PC-3 (cell line): ENCODE measurements around the gene AFG1L. TPM values are rescaled to one million over a fixed set of nuclear protein-coding genes. Genes with fewer than 3 reads are reported as not detected.

Experiments used
- ATAC-seq: fragments of 200-7000 bp; cut with Tn5 transposase; 2 replicates; pipeline ENCODE4 v1.9.1; 2020; ENCODE audit warnings: mild to moderate bottlenecking, moderate library complexity
- BruUV-seq: library from RNA; stranded (reverse); fragments of 400-500 nt; replicated peaks from 2 replicates; lab custom pipeline; 2021; lab: Mats Ljungman, UMichigan
- CTCF ChIA-PET: fragments of 300-600 bp; sonication (Branson Sonifier 250); formaldehyde crosslinking; loops from one replicate; lab custom pipeline; 2022; ENCODE audit warnings: antibody characterized with exemption; lab: Charles Lee
- POLR2A ChIA-PET: fragments of 300-600 bp; sonication (Branson Sonifier 250); formaldehyde crosslinking; loops from one replicate; lab custom pipeline; 2022; ENCODE audit warnings: antibody characterized with exemption; ENCODE audit not compliant: unreplicated experiment; lab: Charles Lee
- DNase-seq: peaks from one replicate; pipeline ENCODE4 v3.0.0-alpha.2; 2015
- H2AFZ ChIP-seq: fragments of 300-600 bp; sonication (generic); 2 replicates; pipeline ENCODE4 v1.6.0; 2016; ENCODE audit warnings: antibody characterized with exemption, low read length
- H3F3A ChIP-seq: fragments of 300-600 bp; sonication (generic); one replicate; pipeline ENCODE4 v1.6.0; 2017; ENCODE audit warnings: antibody characterized with exemption, low read length, control low read depth, mild to moderate bottlenecking; ENCODE audit not compliant: unreplicated experiment
- H3K27ac ChIP-seq: fragments of 300-600 bp; sonication (generic); 2 replicates; pipeline ENCODE4 v1.5.1; 2016; ENCODE audit warnings: mild to moderate bottlenecking, low read length
- H3K27me3 ChIP-seq: fragments of 300-600 bp; sonication (generic); 2 replicates; pipeline ENCODE4 v1.6.1; 2016; ENCODE audit warnings: low read length, mixed read lengths
- H3K36me3 ChIP-seq: fragments of 300-600 bp; sonication (generic); 2 replicates; pipeline ENCODE4 v1.6.1; 2016; ENCODE audit warnings: low read depth, mixed run types, low read length, mixed read lengths
- H3K4me1 ChIP-seq: fragments of 300-600 bp; sonication (generic); 2 replicates; pipeline ENCODE4 v1.5.1; 2016; ENCODE audit warnings: low read length; ENCODE audit not compliant: insufficient read depth
- H3K4me2 ChIP-seq: fragments of 300-600 bp; sonication (generic); 2 replicates; pipeline ENCODE4 v1.6.0; 2016; ENCODE audit warnings: low read length
- H3K4me3 ChIP-seq: fragments of 300-600 bp; sonication (generic); 2 replicates; pipeline ENCODE4 v1.5.1; 2016; ENCODE audit warnings: mild to moderate bottlenecking, low read length, mixed read lengths
- H3K79me2 ChIP-seq: fragments of 300-600 bp; sonication (generic); 2 replicates; pipeline ENCODE4 v1.6.1; 2017; ENCODE audit warnings: low read length, mixed read lengths
- H3K9ac ChIP-seq: fragments of 300-600 bp; sonication (generic); 2 replicates; pipeline ENCODE4 v1.6.0; 2016; ENCODE audit warnings: mild to moderate bottlenecking, low read length
- H3K9me2 ChIP-seq: fragments of 300-600 bp; sonication (generic); replicated peaks from 2 replicates; pipeline ENCODE4 v1.6.1; 2016; ENCODE audit warnings: mixed run types, low read length, mixed read lengths
- H3K9me3 ChIP-seq: fragments of 300-600 bp; sonication (generic); 2 replicates; pipeline ENCODE4 v1.6.1; 2016; ENCODE audit warnings: low read length, mixed read lengths
- H4K20me1 ChIP-seq: fragments of 300-600 bp; sonication (generic); 2 replicates; pipeline ENCODE4 v1.6.1; 2016; ENCODE audit warnings: low read length, mixed read lengths
- EZH2 ChIP-seq: fragments of 300-600 bp; sonication (generic); IDR thresholded peaks from one replicate; pipeline ENCODE4 v1.6.1; 2017; ENCODE audit warnings: antibody characterized with exemption, mild to moderate bottlenecking, low read length; ENCODE audit not compliant: unreplicated experiment
- EZH2phosphoT487 ChIP-seq: fragments of 300-600 bp; sonication (generic); IDR thresholded peaks from 2 replicates; pipeline ENCODE4 v1.6.1; 2018; ENCODE audit warnings: mild to moderate bottlenecking, antibody characterized with exemption, low read length, borderline replicate concordance
- intact Hi-C: fragments of 100-400 bp; cut with micrococcal nuclease; formaldehyde crosslinking; loops from 2 replicates; pipeline ENCODE4 v1.9.0; 2023
- total RNA-seq: library from RNA; depleted of rRNA; stranded (reverse); fragments of >200 nt; gene quantifications from 2 replicates; pipeline ENCODE4 v1.2.3, GENCODE V29; 2014
- TF ChIP-seq, protein P1 (sequence below): fragments of 300-600 bp; sonication (generic); conservative IDR thresholded peaks from 2 replicates; pipeline ENCODE4 v1.5.1; 2017; ENCODE audit warnings: antibody characterized with exemption, low read depth, mild to moderate bottlenecking, low read length

AFG1L gene
- total RNA-seq, 1 experiment from 2014 or later: 3.6 TPM

DNA sequence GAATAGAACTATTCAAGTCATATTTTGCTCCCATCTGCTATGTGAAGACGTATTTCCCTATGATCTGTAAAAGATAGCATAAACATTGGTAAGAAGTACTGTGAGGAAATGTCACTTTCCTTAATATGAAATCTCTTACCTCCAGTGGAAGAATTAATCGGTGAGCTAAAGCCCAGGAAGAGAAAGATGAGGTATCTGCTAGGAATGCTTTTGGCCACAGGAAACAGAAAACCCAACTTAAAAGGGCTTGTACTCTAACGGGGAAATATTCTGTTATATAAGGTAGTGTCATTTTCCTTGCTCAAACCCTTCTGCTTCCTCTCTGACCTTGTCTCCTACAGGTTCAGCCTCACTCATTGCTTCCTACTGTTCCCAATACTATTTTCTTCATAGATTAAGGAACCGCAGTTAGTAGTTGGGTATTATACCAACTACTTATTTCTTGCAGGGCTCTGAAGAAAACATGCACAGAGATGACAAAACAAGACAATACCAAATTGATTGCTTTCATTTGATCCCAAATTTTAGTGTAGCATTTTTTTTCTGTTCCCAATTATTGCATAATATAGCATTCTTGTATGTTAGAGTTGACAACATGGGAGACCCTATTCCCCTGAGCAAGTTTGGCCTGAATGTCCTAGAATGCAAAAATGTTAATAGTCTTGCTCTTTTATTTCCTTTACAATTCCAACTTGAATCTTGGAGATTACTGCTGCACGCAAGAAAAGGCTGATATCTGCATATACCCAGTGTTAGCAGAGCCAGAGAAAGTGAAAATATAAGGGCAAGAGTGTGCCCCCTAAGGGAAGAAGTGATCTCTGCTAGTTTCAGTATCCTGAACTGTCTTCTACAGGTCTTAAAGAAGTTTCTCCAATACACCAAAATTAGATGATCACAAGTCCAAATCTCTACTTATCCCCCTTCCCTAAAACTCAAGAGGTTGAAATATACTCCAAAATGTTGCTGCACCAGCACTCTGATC is 65.3 kb downstream of the AFG1L start:
- H2AFZ ChIP-seq: no peak overlapping the region
- intact Hi-C loops: no loop called here
- H3K9ac ChIP-seq: no peak overlapping the region
- H3F3A ChIP-seq: no peaks in the 10 kb centered on the region
- H3K9me2 ChIP-seq: no peaks in the 10 kb centered on the region
- ATAC-seq (no peak), DNase-seq (no peak)
- ChIA-PET POLR2A (no interaction called here), CTCF (no interaction called here)
- no TSS peak for BruUV-seq
- H3K36me3 ChIP-seq: no peaks in the 10 kb centered on the region
- no peak for TF ChIP-seq EZH2phosphoT487
- no peak for TF ChIP-seq EZH2
- TF ChIP-seq, protein P1, sequence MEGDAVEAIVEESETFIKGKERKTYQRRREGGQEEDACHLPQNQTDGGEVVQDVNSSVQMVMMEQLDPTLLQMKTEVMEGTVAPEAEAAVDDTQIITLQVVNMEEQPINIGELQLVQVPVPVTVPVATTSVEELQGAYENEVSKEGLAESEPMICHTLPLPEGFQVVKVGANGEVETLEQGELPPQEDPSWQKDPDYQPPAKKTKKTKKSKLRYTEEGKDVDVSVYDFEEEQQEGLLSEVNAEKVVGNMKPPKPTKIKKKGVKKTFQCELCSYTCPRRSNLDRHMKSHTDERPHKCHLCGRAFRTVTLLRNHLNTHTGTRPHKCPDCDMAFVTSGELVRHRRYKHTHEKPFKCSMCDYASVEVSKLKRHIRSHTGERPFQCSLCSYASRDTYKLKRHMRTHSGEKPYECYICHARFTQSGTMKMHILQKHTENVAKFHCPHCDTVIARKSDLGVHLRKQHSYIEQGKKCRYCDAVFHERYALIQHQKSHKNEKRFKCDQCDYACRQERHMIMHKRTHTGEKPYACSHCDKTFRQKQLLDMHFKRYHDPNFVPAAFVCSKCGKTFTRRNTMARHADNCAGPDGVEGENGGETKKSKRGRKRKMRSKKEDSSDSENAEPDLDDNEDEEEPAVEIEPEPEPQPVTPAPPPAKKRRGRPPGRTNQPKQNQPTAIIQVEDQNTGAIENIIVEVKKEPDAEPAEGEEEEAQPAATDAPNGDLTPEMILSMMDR: peak; percentile 27; the same call in 1 of the 2 replicates
- H3K79me2 ChIP-seq: no peaks in the 10 kb centered on the region
- no peaks in the 10 kb centered on the region for H4K20me1 ChIP-seq
- H3K9me3 ChIP-seq: no peaks in the 10 kb centered on the region
- H3K4me2 ChIP-seq: no peak overlapping the region
- no peaks in the 10 kb centered on the region for H3K4me1 ChIP-seq
- H3K4me3 ChIP-seq: no peak overlapping the region
- no peaks in the 10 kb centered on the region for H3K27me3 ChIP-seq
- H3K27ac ChIP-seq: no peak overlapping the region

DNA sequence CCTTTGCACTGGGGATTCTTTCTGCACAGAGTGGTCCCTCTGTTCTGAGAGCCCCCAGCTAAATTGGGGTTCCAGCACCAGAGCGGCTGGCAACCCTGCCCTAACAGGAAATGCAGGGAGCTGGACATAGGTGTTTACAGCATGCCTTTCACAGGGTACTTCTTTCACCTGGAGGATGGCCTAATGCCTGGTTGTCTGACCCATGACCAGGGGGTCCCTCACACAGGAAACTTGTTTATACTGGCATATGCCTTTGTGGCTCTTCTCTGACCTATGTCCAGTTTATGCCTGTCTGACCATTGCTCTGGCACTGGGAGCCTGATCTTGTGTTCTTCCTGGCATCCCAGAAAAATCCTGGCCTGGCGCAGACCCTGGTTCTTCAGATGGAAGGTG is 66.1 kb downstream of the AFG1L start:
- POLR2A ChIA-PET: no interaction called here

More for the DNA sequence above, 66.1 kb downstream of the AFG1L start:
- CTCF ChIA-PET: no interaction called here
- no peak for ATAC-seq
- H3K4me3 ChIP-seq: no peak overlapping the region
- H3F3A ChIP-seq: no peaks in the 10 kb centered on the region
- no peaks in the 10 kb centered on the region for H3K36me3 ChIP-seq
- H3K9ac ChIP-seq: no peak overlapping the region
- TF ChIP-seq EZH2phosphoT487: no peak
- TF ChIP-seq EZH2: no peak
- TF ChIP-seq, protein P1: no peak
- no peaks in the 10 kb centered on the region for H3K9me3 ChIP-seq
- no peaks in the 10 kb centered on the region for H4K20me1 ChIP-seq
- no peaks in the 10 kb centered on the region for H3K79me2 ChIP-seq
- intact Hi-C loops: no loop called here
- H3K4me1 ChIP-seq: no peaks in the 10 kb centered on the region
- H3K4me2 ChIP-seq: no peak overlapping the region
- no peaks in the 10 kb centered on the region for H3K27me3 ChIP-seq
- no peak overlapping the region for H3K27ac ChIP-seq
- no peak for DNase-seq
- no peak overlapping the region for H2AFZ ChIP-seq
- BruUV-seq: no TSS peak
- H3K9me2 ChIP-seq: no peaks in the 10 kb centered on the region
